IMR-90 (cell line): ENCODE data around the gene COL25A1. TPM values are rescaled to one million over a fixed set of nuclear protein-coding genes. Genes with fewer than 3 reads are reported as not detected.

Experiments
- ATAC-seq: fragments of 200-7000 bp; cut with Tn5 transposase; 2 replicates; pipeline ENCODE4 v1.9.1; 2020; ENCODE audit warnings: low read depth, mild to moderate bottlenecking, moderate library complexity
- BruUV-seq: library from RNA; stranded (reverse); fragments of 400-500 nt; replicated peaks from 2 replicates; lab custom pipeline; 2021; lab: Mats Ljungman, UMichigan
- CTCF ChIA-PET: fragments of 300-600 bp; formaldehyde crosslinking; extraction: SDS; loops from one replicate; lab custom pipeline; 2021; ENCODE audit warnings: antibody characterized with exemption; lab: Yijun Ruan, JAX
- POLR2A ChIA-PET: fragments of 300-600 bp; sonication (Branson Sonifier 250); formaldehyde crosslinking; loops from one replicate; lab custom pipeline; 2022; ENCODE audit warnings: antibody characterized with exemption; ENCODE audit not compliant: unreplicated experiment; lab: Charles Lee
- DNase-seq: peaks from one replicate; pipeline ENCODE4 v3.0.0; 2013
- H2AFZ ChIP-seq: replicated peaks from 2 replicates; pipeline ENCODE3; 2013; ENCODE audit warnings: low read length, mild to moderate bottlenecking; ENCODE audit not compliant: poor library complexity
- H2AK5ac ChIP-seq: 2 replicates; pipeline ENCODE4 v1.6.1; 2013; ENCODE audit warnings: low read depth, low read length, inconsistent platforms
- H2AK9ac ChIP-seq: replicated peaks from 2 replicates; pipeline ENCODE3; 2013; ENCODE audit warnings: mild to moderate bottlenecking, low read depth, low read length, moderate library complexity; ENCODE audit not compliant: poor library complexity
- H2BK120ac ChIP-seq: 2 replicates; pipeline ENCODE4 v1.6.1; 2013; ENCODE audit warnings: low read depth, low read length, inconsistent platforms
- H2BK15ac ChIP-seq: 3 replicates; pipeline ENCODE4 v1.6.1; 2013; ENCODE audit warnings: low read depth, low read length, inconsistent platforms
- H2BK20ac ChIP-seq: 2 replicates; pipeline ENCODE4 v1.6.1; 2013; ENCODE audit warnings: low read depth, mild to moderate bottlenecking, inconsistent platforms, low read length, moderate library complexity
- H2BK5ac ChIP-seq: 2 replicates; pipeline ENCODE4 v1.6.1; 2013; ENCODE audit warnings: mild to moderate bottlenecking, low read depth, low read length, inconsistent platforms; ENCODE audit not compliant: poor library complexity, severe bottlenecking
- H3K14ac ChIP-seq: replicated peaks from 2 replicates; pipeline ENCODE4 v1.6.1; 2013; ENCODE audit warnings: low read depth, low read length, inconsistent platforms
- H3K18ac ChIP-seq: 2 replicates; pipeline ENCODE4 v1.6.1; 2013; ENCODE audit warnings: low read depth, low read length, control low read depth
- H3K23ac ChIP-seq: 2 replicates; pipeline ENCODE4 v1.6.1; 2013; ENCODE audit warnings: low read depth, low read length, inconsistent platforms
- H3K27ac ChIP-seq: 2 replicates; pipeline ENCODE4 v1.5.1; 2013; ENCODE audit warnings: mild to moderate bottlenecking, control low read depth, low read length; ENCODE audit not compliant: insufficient read depth
- H3K27me3 ChIP-seq: 2 replicates; pipeline ENCODE4 v1.6.1; 2013; ENCODE audit warnings: low read length; ENCODE audit not compliant: control insufficient read depth, insufficient read depth
- H3K36me3 ChIP-seq: 2 replicates; pipeline ENCODE4 v1.6.1; 2013; ENCODE audit warnings: low read length, mixed read lengths; ENCODE audit not compliant: control insufficient read depth, insufficient read depth
- H3K4ac ChIP-seq: 2 replicates; pipeline ENCODE4 v1.6.1; 2013; ENCODE audit warnings: low read depth, low read length, inconsistent platforms
- H3K4me1 ChIP-seq: 2 replicates; pipeline ENCODE4 v1.6.1; 2013; ENCODE audit warnings: low read length, mixed read lengths; ENCODE audit not compliant: control insufficient read depth, insufficient read depth
- H3K4me2 ChIP-seq: 2 replicates; pipeline ENCODE4 v1.6.1; 2013; ENCODE audit warnings: low read depth, mild to moderate bottlenecking, control low read depth, low read length, moderate library complexity
- H3K4me3 ChIP-seq: 2 replicates; pipeline ENCODE4 v1.5.1; 2013; ENCODE audit warnings: low read depth, mild to moderate bottlenecking, control low read depth, low read length, moderate library complexity; ENCODE audit not compliant: insufficient read depth
- H3K56ac ChIP-seq: 2 replicates; pipeline ENCODE4 v1.6.1; 2013; ENCODE audit warnings: low read length, inconsistent platforms; ENCODE audit not compliant: insufficient read depth; ENCODE audit errors: extremely low read depth
- H3K79me1 ChIP-seq, 2 experiments: 2 replicates each; pipeline ENCODE4 v1.6.1; 2013; ENCODE audit warnings: low read length in 2 of 2, inconsistent platforms in 1 of 2, low read depth in 1 of 2
- H3K9ac ChIP-seq: 2 replicates; pipeline ENCODE4 v1.6.1; 2013; ENCODE audit warnings: low read depth, low read length, control low read depth
- H3K9me1 ChIP-seq: 2 replicates; pipeline ENCODE4 v1.6.1; 2013; ENCODE audit warnings: low read length, inconsistent platforms; ENCODE audit not compliant: insufficient read depth
- H3K9me3 ChIP-seq: 2 replicates; pipeline ENCODE4 v1.6.1; 2013; ENCODE audit warnings: low read length; ENCODE audit not compliant: control insufficient read depth, insufficient read depth
- H4K20me1 ChIP-seq: 2 replicates; pipeline ENCODE4 v1.6.1; 2013; ENCODE audit warnings: low read length, inconsistent platforms; ENCODE audit not compliant: insufficient read depth
- H4K5ac ChIP-seq: 2 replicates; pipeline ENCODE4 v1.6.1; 2013; ENCODE audit warnings: mild to moderate bottlenecking, low read depth, low read length, control low read depth
- H4K8ac ChIP-seq, 2 experiments: 2 replicates each; pipeline ENCODE4 v1.6.1; 2013; ENCODE audit warnings: low read depth in 2 of 2, low read length in 2 of 2, control low read depth in 1 of 2, inconsistent platforms in 1 of 2
- H4K91ac ChIP-seq: 2 replicates; pipeline ENCODE4 v1.6.1; 2013; ENCODE audit warnings: low read depth, low read length, inconsistent platforms; ENCODE audit not compliant: insufficient read depth
- BHLHE40 ChIP-seq: fragments of 150-350 bp; IDR thresholded peaks from 2 replicates; pipeline ENCODE4 v1.6.1; 2016; ENCODE audit warnings: mild to moderate bottlenecking, low read depth, low read length
- CEBPB ChIP-seq: IDR thresholded peaks from 2 replicates; pipeline ENCODE4 v1.6.1; 2012; ENCODE audit warnings: low read depth, low read length, improper control_type of control experiment
- CHD1 ChIP-seq: IDR thresholded peaks from 2 replicates; pipeline ENCODE4 v1.6.1; 2012; ENCODE audit warnings: low read depth, low read length, improper control_type of control experiment
- CTCF ChIP-seq: conservative IDR thresholded peaks from 2 replicates; pipeline ENCODE4 v1.5.1; 2012; ENCODE audit warnings: mild to moderate bottlenecking, low read depth, low read length, improper control_type of control experiment
- ELK1 ChIP-seq: fragments of 150-350 bp; IDR thresholded peaks from 2 replicates; pipeline ENCODE4 v1.6.1; 2016; ENCODE audit warnings: low read depth, mild to moderate bottlenecking, low read length, moderate library complexity, borderline replicate concordance
- FOS ChIP-seq: fragments of 150-350 bp; IDR thresholded peaks from 2 replicates; pipeline ENCODE4 v1.6.1; 2016; ENCODE audit warnings: low read depth, low read length
- MAFK ChIP-seq: IDR thresholded peaks from 2 replicates; pipeline ENCODE4 v1.6.1; 2012; ENCODE audit warnings: low read depth, low read length, improper control_type of control experiment
- MAZ ChIP-seq: IDR thresholded peaks from 2 replicates; pipeline ENCODE4 v1.6.1; 2012; ENCODE audit warnings: low read depth, mild to moderate bottlenecking, low read length, improper control_type of control experiment, moderate library complexity, borderline replicate concordance
- MXI1 ChIP-seq: IDR thresholded peaks from 2 replicates; pipeline ENCODE4 v1.6.1; 2012; ENCODE audit warnings: low read depth, mild to moderate bottlenecking, low read length, moderate library complexity, borderline replicate concordance
- NFE2L2 ChIP-seq: fragments of 150-350 bp; IDR thresholded peaks from 2 replicates; pipeline ENCODE4 v1.6.1; 2016; ENCODE audit warnings: low read depth, mild to moderate bottlenecking, low read length
- POLR2A ChIP-seq: IDR thresholded peaks from 2 replicates; pipeline ENCODE4 v1.6.1; 2012; ENCODE audit warnings: mild to moderate bottlenecking, low read depth, low read length
- RAD21 ChIP-seq: IDR thresholded peaks from 2 replicates; pipeline ENCODE4 v1.6.1; 2012; ENCODE audit warnings: low read length, improper control_type of control experiment
- RCOR1 ChIP-seq: IDR thresholded peaks from 2 replicates; pipeline ENCODE4 v1.6.1; 2012; ENCODE audit warnings: mild to moderate bottlenecking, low read length, improper control_type of control experiment; ENCODE audit not compliant: insufficient replicate concordance
- RFX5 ChIP-seq: IDR thresholded peaks from 2 replicates; pipeline ENCODE4 v1.8.0; 2012; ENCODE audit warnings: low read depth, mild to moderate bottlenecking, low read length, moderate library complexity
- SMC3 ChIP-seq: fragments of 150-350 bp; IDR thresholded peaks from 2 replicates; pipeline ENCODE4 v1.6.1; 2016; ENCODE audit warnings: low read depth, mild to moderate bottlenecking, antibody characterized with exemption, low read length, moderate library complexity
- USF2 ChIP-seq: fragments of 150-350 bp; IDR thresholded peaks from 2 replicates; pipeline ENCODE4 v1.6.1; 2017; ENCODE audit warnings: mild to moderate bottlenecking, antibody characterized with exemption, low read length, low read depth
- WGBS, 2 experiments: methylation state at CpG; one replicate each; pipeline versions ENCODE4 v1.1.5 to v1.1.7; 2013; ENCODE audit warnings: missing lambda C conversion rate in 2 of 2; ENCODE audit not compliant: insufficient read length in 1 of 2; ENCODE audit errors: extremely low coverage in 2 of 2; 5-methylcytosine and 5-hydroxymethylcytosine counted together
- dilution Hi-C: fragments of 300-500 bp; cut with HindIII; formaldehyde crosslinking; loops from one replicate; pipeline ENCODE4 v1.14.3; 2018; ENCODE audit warnings: low sequenced_read_pairs; ENCODE audit not compliant: unreplicated experiment
- in situ Hi-C: fragments of 300-500 bp; cut with MboI; formaldehyde crosslinking; loops from 3 replicates; pipeline ENCODE4 v1.14.3; 2019; ENCODE audit warnings: low sequenced_read_pairs, inconsistent platforms, mixed read lengths
- intact Hi-C: fragments of 100-400 bp; cut with micrococcal nuclease; formaldehyde crosslinking; loops from 2 replicates; pipeline ENCODE4 v1.10.0; 2022
- polyA plus RNA-seq, 3 experiments: library from polyadenylated mRNA; depleted of rRNA; stranded (reverse); fragments of >200 nt; gene quantifications; 2 replicates each; pipeline ENCODE4 v1.2.3, GENCODE V29; 2012; ENCODE audit warnings: low replicate concordance in 1 of 3
- total RNA-seq: library from RNA; depleted of rRNA; stranded (reverse); fragments of >200 nt; gene quantifications from 2 replicates; pipeline ENCODE4 v1.2.3, GENCODE V29; 2012

Gene COL25A1
- total and polyA plus RNA-seq, 2 of the 4 experiments (the other 2 are of a cell fraction) = under 0.01 to 0.05 TPM

GRCh38 chr4:108794136-108794535 is 508.3 kb downstream of the COL25A1 start:
- Histone ChIP-seq H4K91ac (no peak overlapping the region), H3K4me2 (no peak overlapping the region), H3K56ac (no peak overlapping the region), H3K4ac (no peak overlapping the region), H3K27ac (no peak overlapping the region), H4K20me1 (no peaks in the 10 kb centered on the region), H2AK5ac (no peak overlapping the region), H3K18ac (no peak overlapping the region), H3K9ac (no peak overlapping the region), H2AFZ (no peak overlapping the region), H3K36me3 (no peaks in the 10 kb centered on the region), H3K9me3 (no peaks in the 10 kb centered on the region), H2BK120ac (no peak overlapping the region), H3K23ac (no peak overlapping the region), H2BK20ac (no peak overlapping the region), H3K4me1 (no peaks in the 10 kb centered on the region), H4K8ac (no peak overlapping the region), H3K4me3 (no peak overlapping the region), H4K5ac (no peak overlapping the region), H3K79me1 (no peaks in the 10 kb centered on the region), H3K14ac (no peak overlapping the region), H2AK9ac (no peak overlapping the region), H2BK15ac (no peak overlapping the region), H3K27me3 (no peaks in the 10 kb centered on the region), H3K9me1 (no peaks in the 10 kb centered on the region), H2BK5ac (no peak overlapping the region)
- intact Hi-C loops = no loop called here
- POLR2A ChIA-PET = no interaction called here
- in situ Hi-C loops = no loop called here
- TF ChIP-seq CEBPB (no peak), RCOR1 (no peak), CTCF (no peak), RAD21 (no peak), CHD1 (no peak), NFE2L2 (no peak), POLR2A (no peak), MAFK (no peak), BHLHE40 (no peak), USF2 (no peak), SMC3 (no peak), MXI1 (no peak), MAZ (no peak), RFX5 (no peak), FOS (no peak), ELK1 (no peak)
- no TSS peak for BruUV-seq
- CTCF ChIA-PET = interaction anchor here (0.5 kb wide), 1 partner anchor 42 kb away, joined by 5 read pairs; no protein-coding TSS in a partner anchor
- ATAC-seq = no peak
- DNase-seq = peak; percentile 2
- dilution Hi-C loops = no loop called here
- WGBS, 2 experiments = no CpG with 5 or more reads among the region's 1 CpG
